BLaER1 treated with 17β-estradiol and CSF1 and Interleukin-3, amounts not matched to agents 10 nM and 100 nM (cell line): ENCODE data around the gene SNAPIN.
A peak's percentile ranks its signal among the peaks of the same experiment; 100 is the strongest.

Experiments used
- H3K27ac ChIP-seq, 11 experiments: shearing (Covaris generic); formaldehyde crosslinking; 2 replicates each; pipeline ENCODE4 v1.8.1; 2022
- H3K27me3 ChIP-seq, 11 experiments: shearing (Covaris generic); formaldehyde crosslinking; 2 replicates each; pipeline ENCODE4 v1.8.1; 2022
- H3K36me3 ChIP-seq, 11 experiments: shearing (Covaris generic); formaldehyde crosslinking; 2 replicates each; pipeline ENCODE4 v1.8.1; 2022
- H3K4me1 ChIP-seq, 10 experiments: shearing (Covaris generic); formaldehyde crosslinking; 2 replicates each; pipeline ENCODE4 v1.8.1; 2022
- H3K4me2 ChIP-seq, 11 experiments: shearing (Covaris generic); formaldehyde crosslinking; 2 replicates each; pipeline ENCODE4 v1.8.1; 2022
- H3K4me3 ChIP-seq, 10 experiments: shearing (Covaris generic); formaldehyde crosslinking; 2 replicates each; pipeline ENCODE4 v1.8.1; 2022
- H3K9ac ChIP-seq, 11 experiments: shearing (Covaris generic); formaldehyde crosslinking; 2 replicates each; pipeline ENCODE4 v1.8.1; 2022
- H3K9me3 ChIP-seq, 11 experiments: shearing (Covaris generic); formaldehyde crosslinking; replicated peaks in 1 of 11; 2 replicates each; pipeline ENCODE4 v1.8.1; 2022
- H4K20me1 ChIP-seq, 11 experiments: shearing (Covaris generic); formaldehyde crosslinking; 2 replicates each; pipeline ENCODE4 v1.8.1; 2022
- Cebpa-rat ChIP-seq, 11 experiments: shearing (Covaris generic); IDR thresholded peaks; 2 replicates each; pipeline ENCODE4 v1.8.1; 2022

SNAPIN gene

DNA sequence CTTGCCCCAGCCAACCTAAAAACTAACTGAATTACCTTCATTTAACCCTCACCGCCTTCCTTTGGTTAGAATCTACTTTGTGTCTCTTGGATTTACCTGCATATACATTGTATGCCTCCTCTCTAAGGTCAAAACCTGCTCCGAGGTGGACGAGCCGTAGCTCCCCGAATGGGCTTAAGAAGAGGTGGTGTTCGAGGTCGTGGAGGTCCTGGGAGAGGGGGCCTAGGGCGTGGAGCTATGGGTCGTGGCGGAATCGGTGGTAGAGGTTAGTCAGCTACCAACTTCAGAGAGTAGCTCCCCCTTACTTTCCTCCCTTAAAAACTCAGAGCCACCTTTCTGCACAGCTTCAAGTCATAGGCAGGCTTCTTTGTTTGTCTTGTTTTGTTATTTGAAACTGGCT lies 15.4 kb upstream of the SNAPIN start:
- H3K4me2 ChIP-seq = peak overlapping the region in 3 of 11 experiments; percentile 6 to 86 (median 39); a peak in 3 of 22 replicates
- H3K9me3 ChIP-seq = no peaks in the 10 kb centered on the region
- H3K27ac ChIP-seq = no peak overlapping the region
- no peak overlapping the region for H3K4me3 ChIP-seq
- peaks cover 30 to 71% (median 38%) of the 10 kb centered on the region in 10 experiments for H3K4me1 ChIP-seq
- no peak overlapping the region for H3K9ac ChIP-seq
- H4K20me1 ChIP-seq = peaks cover 0 to 26% (median 8%) of the 10 kb centered on the region in 11 experiments; a peak in 8 of 22 replicates
- H3K27me3 ChIP-seq = no peaks in the 10 kb centered on the region
- TF ChIP-seq Cebpa-rat (IDR thresholded peaks at IDR 0.05) = no peak
- H3K36me3 ChIP-seq = peaks cover 80 to 97% (median 95%) of the 10 kb centered on the region in 11 experiments

DNA sequence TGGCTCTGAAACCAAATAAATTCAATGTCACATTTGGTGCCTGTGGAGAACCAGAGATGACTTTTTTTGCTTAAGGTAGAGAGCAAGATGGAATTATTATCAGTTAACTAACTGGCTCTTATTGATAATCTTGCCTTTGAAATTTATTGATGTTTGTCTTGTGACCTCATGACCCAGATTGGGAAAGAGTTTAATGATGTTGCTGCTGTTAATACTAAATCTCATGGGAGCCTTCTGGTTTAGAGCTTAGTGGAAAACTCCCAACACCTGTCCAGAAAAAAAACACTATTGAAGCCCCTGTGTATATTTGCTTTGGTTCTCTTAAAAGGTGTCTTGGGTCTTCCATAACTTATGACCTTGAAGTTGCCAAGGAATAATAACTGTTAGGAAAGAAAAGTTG lies 14.7 kb upstream of the SNAPIN start:
- Histone ChIP-seq H4K20me1 (peaks cover 0 to 26% (median 8%) of the 10 kb centered on the region in 11 experiments; a peak in 8 of 22 replicates), H3K4me2 (peak overlapping the region in 3 of 11 experiments; percentile 6 to 86 (median 39); a peak in 3 of 22 replicates), H3K27ac (no peak overlapping the region), H3K9ac (no peak overlapping the region), H3K9me3 (no peaks in the 10 kb centered on the region), H3K4me3 (no peak overlapping the region), H3K4me1 (peaks cover 34 to 75% (median 44%) of the 10 kb centered on the region in 10 experiments), H3K27me3 (no peaks in the 10 kb centered on the region), H3K36me3 (peaks cover 73 to 90% (median 87%) of the 10 kb centered on the region in 11 experiments)
- no peak for TF ChIP-seq Cebpa-rat (IDR thresholded peaks at IDR 0.05)

DNA sequence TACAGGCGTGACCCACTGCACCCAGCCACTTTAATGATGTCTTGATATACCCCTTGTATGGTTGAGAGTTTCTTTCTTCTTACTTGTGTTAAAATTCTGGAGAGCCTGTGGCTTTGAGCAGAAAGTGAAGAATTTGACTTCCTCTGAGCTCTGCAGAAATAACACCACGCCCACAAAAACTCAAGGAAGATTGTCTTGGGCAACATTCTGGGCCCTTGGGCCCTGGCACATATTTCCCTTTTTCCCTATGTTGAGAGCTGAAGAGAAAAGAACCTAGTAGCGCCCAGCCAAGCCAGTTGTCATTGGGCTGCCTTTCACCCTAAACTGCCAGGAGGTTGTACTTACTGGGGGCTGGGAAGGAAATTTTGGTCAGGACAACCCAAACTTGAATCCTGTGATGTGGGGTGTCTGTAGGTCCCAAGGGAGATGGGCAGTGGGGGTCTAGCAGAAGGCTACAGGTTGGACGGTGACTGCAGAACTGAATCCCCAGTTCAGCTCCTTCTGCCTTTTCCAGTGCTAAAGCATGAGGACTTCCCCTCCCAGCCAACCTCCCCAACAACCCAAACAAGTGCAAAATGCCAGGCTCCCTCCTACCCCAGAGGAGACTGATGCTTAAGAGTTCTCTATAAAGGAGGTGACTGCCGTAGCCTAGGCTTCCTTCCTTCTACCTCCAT lies 11.7 kb upstream of the SNAPIN start:
- no peaks in the 10 kb centered on the region for H3K27me3 ChIP-seq
- peak overlapping the region; percentile 14 to 70 (median 47); a peak in 16 of 22 replicates for H3K27ac ChIP-seq
- peak overlapping the region; percentile 11 to 88 (median 70); a peak in 21 of 22 replicates for H3K4me2 ChIP-seq
- H3K9me3 ChIP-seq = no peaks in the 10 kb centered on the region
- no peak for TF ChIP-seq Cebpa-rat (IDR thresholded peaks at IDR 0.05)
- H4K20me1 ChIP-seq = peaks cover 0 to 16% (median 5%) of the 10 kb centered on the region in 11 experiments; a peak in 6 of 22 replicates
- peak overlapping the region in 1 of 10 experiments; percentile 18; a peak in 1 of 20 replicates for H3K4me3 ChIP-seq
- H3K9ac ChIP-seq = no peak overlapping the region; a peak in 2 of 22 replicates
- peaks cover 39 to 66% (median 50%) of the 10 kb centered on the region in 10 experiments for H3K4me1 ChIP-seq
- peaks cover 43 to 60% (median 58%) of the 10 kb centered on the region in 11 experiments for H3K36me3 ChIP-seq

DNA sequence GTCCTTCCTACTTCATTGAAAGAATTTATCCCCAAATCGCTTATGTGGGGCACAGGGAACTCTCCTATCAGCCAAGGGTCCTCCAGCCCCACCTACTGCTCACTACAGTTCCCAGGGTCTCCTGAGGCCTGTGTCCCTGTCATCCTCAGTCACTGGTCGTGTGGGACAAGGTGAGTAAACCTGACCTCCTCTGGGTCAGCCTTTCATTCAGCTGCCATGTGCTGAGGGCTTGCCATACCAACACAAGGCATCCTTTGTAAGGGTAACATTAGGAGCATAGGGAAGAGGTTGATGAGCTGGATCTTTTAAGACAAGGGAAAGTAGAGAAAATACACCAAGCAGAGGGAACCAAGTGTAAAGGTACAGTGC lies 11.2 kb upstream of the SNAPIN start:
- peak overlapping the region; percentile 14 to 70 (median 47); a peak in 17 of 22 replicates for H3K27ac ChIP-seq
- no peak for TF ChIP-seq Cebpa-rat (IDR thresholded peaks at IDR 0.05)

DNA sequence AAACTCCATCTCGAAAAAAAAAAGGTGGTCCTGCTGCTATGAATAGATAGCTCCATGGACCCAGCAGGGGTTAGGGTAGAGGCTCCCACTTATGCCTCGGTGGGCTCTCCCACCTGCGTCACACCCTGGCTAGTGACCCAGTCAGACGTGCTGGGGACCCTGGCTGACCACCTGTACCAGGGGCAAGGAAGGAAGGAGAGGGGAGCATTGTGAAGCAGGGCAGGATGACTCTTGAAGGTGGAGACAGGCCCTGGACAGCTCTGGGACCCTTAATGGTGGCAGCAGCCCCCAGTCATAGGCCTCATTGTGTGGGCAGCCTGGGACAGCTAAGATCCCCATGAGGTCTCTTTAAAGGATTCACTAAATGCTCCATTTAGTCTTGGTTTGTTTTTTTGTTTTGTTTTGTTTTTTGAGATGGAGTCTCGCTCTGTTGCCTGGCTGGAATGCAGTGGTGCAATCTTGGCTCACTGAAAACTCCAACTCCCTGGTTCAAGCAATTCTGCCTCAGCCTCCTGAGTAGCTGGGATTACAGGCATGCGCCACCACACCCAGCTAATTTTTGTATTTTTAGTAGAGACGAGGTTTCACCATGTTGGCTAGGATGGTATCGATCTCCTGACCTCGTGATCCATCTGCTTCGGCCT lies 10.4 kb upstream of the SNAPIN start:
- no peaks in the 10 kb centered on the region for H3K9me3 ChIP-seq
- peak overlapping the region in 8 of 11 experiments; percentile 28 to 70 (median 58); a peak in 13 of 22 replicates for H3K27ac ChIP-seq

More for the DNA sequence above, 11.2 kb upstream of the SNAPIN start:
- H4K20me1 ChIP-seq = peaks cover 0 to 11% (median under 1%) of the 10 kb centered on the region in 11 experiments; a peak in 6 of 22 replicates
- peaks cover 38 to 55% (median 52%) of the 10 kb centered on the region in 11 experiments for H3K36me3 ChIP-seq
- H3K4me1 ChIP-seq = peaks cover 37 to 65% (median 50%) of the 10 kb centered on the region in 10 experiments
- H3K9me3 ChIP-seq = no peaks in the 10 kb centered on the region
- H3K4me3 ChIP-seq = no peak overlapping the region
- H3K4me2 ChIP-seq = peak overlapping the region in 9 of 11 experiments; percentile 11 to 88 (median 73); a peak in 13 of 22 replicates
- H3K27me3 ChIP-seq = no peaks in the 10 kb centered on the region
- H3K9ac ChIP-seq = no peak overlapping the region; a peak in 1 of 22 replicates

DNA sequence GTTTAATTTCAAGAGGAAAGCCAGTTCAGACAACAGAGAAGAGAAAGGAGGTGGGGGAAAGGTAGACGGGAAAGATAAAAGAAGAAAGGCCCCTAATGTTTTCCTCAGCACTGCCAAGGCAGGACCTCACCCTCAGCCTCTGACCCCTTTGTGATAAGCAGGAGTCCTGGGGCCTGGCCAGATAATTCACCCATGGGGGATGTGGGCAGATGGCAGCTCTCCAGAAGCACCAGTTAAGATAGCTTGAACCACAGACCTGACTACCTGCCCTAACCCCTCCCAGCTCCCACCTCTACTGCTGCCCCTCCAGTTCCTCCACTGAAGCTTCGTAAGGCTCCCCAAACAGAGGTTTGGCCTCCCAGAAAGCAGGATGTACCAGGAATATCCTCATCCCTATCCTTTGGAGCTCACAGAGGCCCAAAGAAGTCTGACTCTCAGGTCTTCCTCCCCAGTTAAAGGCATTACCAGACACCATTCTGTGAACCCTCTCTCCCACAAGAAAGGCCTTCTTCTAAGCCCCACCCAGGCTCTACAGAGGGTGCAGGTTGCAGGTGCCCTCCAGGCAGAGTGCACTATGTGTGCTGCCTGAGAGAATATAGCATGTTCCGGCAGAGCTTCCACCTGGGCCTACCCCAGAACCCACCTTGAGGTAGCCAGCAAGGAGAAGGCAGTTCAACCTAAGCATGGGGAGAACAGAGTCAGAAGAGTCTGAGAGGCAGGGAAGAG lies 9.2 kb upstream of the SNAPIN start:
- Histone ChIP-seq H3K36me3 (peaks cover 18 to 35% (median 33%) of the 10 kb centered on the region in 11 experiments), H3K27me3 (no peaks in the 10 kb centered on the region), H3K9ac (peak overlapping the region in 2 of 11 experiments; percentile 1 to 3; a peak in 2 of 22 replicates), H3K27ac (peak overlapping the region in 6 of 11 experiments; percentile 3 to 70 (median 56); a peak in 8 of 22 replicates), H3K9me3 (no peaks in the 10 kb centered on the region), H3K4me1 (peaks cover 35 to 58% (median 49%) of the 10 kb centered on the region in 10 experiments), H3K4me3 (no peak overlapping the region), H4K20me1 (peaks cover 0 to 10% (median 0%) of the 10 kb centered on the region in 11 experiments; a peak in 3 of 22 replicates), H3K4me2 (0 out of 22 replicates have a peak overlapping the region, but pooled peaks of 1 of the 11 experiments have one; percentile 5)
- TF ChIP-seq Cebpa-rat (IDR thresholded peaks at IDR 0.05) = no peak

More for the DNA sequence above, 10.4 kb upstream of the SNAPIN start:
- peaks cover 30 to 47% (median 44%) of the 10 kb centered on the region in 11 experiments for H3K36me3 ChIP-seq
- H3K27me3 ChIP-seq = no peaks in the 10 kb centered on the region
- H3K4me3 ChIP-seq = no peak overlapping the region
- peak overlapping the region in 8 of 11 experiments; percentile 18 to 88 (median 52); a peak in 11 of 22 replicates for H3K4me2 ChIP-seq
- peak overlapping the region in 3 of 11 experiments; percentile 20 to 42 (median 28); a peak in 4 of 22 replicates for H3K9ac ChIP-seq
- H4K20me1 ChIP-seq = peaks cover 0 to 10% (median 0%) of the 10 kb centered on the region in 11 experiments; a peak in 4 of 22 replicates
- peak in 1 of 11 experiments; percentile 11; a peak in 2 of 22 replicates for TF ChIP-seq Cebpa-rat (IDR thresholded peaks at IDR 0.05)
- peaks cover 41 to 66% (median 54%) of the 10 kb centered on the region in 10 experiments for H3K4me1 ChIP-seq

DNA sequence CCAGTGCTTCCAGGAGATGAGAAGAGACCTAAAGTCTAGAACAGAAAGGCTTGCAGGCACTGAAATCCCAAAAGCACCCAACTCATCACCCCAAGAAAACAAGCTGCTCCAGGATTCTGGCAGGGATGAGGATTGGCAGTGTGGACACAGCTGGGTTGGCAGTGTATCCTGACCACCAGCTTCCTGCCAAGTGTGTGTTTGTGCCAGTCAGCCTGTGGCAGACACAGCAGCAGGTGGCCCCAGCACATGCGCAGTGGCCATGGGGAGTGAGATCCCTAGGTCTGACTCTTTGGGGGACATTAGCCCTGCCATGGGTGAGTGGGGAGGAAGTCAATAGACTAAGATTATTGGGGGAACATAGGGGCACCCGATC lies 8.7 kb upstream of the SNAPIN start:
- 0 out of 22 replicates have a peak overlapping the region, but pooled peaks of 1 of the 11 experiments have one; percentile 5 for H3K4me2 ChIP-seq
- peaks cover 0 to 9% (median 0%) of the 10 kb centered on the region in 11 experiments; a peak in 3 of 22 replicates for H4K20me1 ChIP-seq
- H3K27ac ChIP-seq = peak overlapping the region in 4 of 11 experiments; percentile 3 to 70 (median 27); a peak in 4 of 22 replicates
- H3K4me1 ChIP-seq = peaks cover 35 to 55% (median 46%) of the 10 kb centered on the region in 10 experiments
- H3K36me3 ChIP-seq = peaks cover 13 to 30% (median 27%) of the 10 kb centered on the region in 11 experiments
- no peaks in the 10 kb centered on the region for H3K9me3 ChIP-seq
- no peak overlapping the region for H3K4me3 ChIP-seq
- no peaks in the 10 kb centered on the region for H3K27me3 ChIP-seq
- H3K9ac ChIP-seq = peak overlapping the region in 1 of 11 experiments; percentile 1; a peak in 1 of 22 replicates
- TF ChIP-seq Cebpa-rat (IDR thresholded peaks at IDR 0.05) = no peak

DNA sequence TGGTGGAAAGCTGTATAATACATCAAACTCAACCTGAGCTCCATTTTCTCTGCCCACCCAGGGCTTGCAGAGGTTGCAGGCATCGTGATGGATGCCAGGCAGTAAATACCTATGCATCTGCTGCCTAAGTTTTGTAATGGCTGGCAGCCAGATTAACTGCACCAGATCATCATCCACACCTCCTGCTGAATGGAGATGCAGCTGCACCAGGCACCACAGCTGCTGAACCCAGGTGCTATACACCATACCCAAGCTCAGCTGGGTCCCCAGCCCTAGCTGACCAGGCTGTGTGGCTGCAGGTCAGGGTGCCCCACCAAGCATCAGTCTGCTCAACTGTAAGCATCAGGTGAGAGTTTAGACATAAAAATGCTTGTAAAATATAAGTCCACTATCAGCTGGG lies 6.7 kb upstream of the SNAPIN start:
- H4K20me1 ChIP-seq = peaks cover 0 to 4% (median 0%) of the 10 kb centered on the region in 11 experiments; a peak in 1 of 22 replicates
- peaks cover 0 to 11% (median 8%) of the 10 kb centered on the region in 11 experiments; a peak in 14 of 22 replicates for H3K36me3 ChIP-seq
- H3K9me3 ChIP-seq = no peaks in the 10 kb centered on the region
- no peak overlapping the region for H3K9ac ChIP-seq
- TF ChIP-seq Cebpa-rat (IDR thresholded peaks at IDR 0.05) = no peak
- 0 out of 22 replicates have a peak overlapping the region, but pooled peaks of 1 of the 11 experiments have one; percentile 80 for H3K4me2 ChIP-seq
- H3K4me3 ChIP-seq = no peak overlapping the region
- no peaks in the 10 kb centered on the region for H3K27me3 ChIP-seq
- H3K4me1 ChIP-seq = peaks cover 20 to 40% (median 27%) of the 10 kb centered on the region in 10 experiments
- no peak overlapping the region for H3K27ac ChIP-seq
